Measurements from ENCODE around the gene ZNF652.

ZNF652 gene

GRCh38 chr17:49356320-49356719 is 5.7 kb downstream of the ZNF652 start:
- no peak for DNase-seq

- no peak for DNase-seq
Measured at GRCh38 chr17:49353607-49354006, 8.4 kb downstream of the ZNF652 start.

- no peak for DNase-seq
Measured at GRCh38 chr17:49352587-49353154, 9.4 kb downstream of the ZNF652 start.

GRCh38 chr17:49351572-49352140 is 10.4 kb downstream of the ZNF652 start:
- no peak for DNase-seq

- DNase-seq: no peak
Measured at GRCh38 chr17:49349541-49349940, 12.5 kb downstream of the ZNF652 start.

GRCh38 chr17:49344914-49345313 is 17.1 kb downstream of the ZNF652 start:
- DNase-seq: no peak

GRCh38 chr17:49343273-49343672 is 18.8 kb downstream of the ZNF652 start:
- DNase-seq: no peak

GRCh38 chr17:49342575-49342936 is 19.5 kb downstream of the ZNF652 start:
- no peak for DNase-seq

GRCh38 chr17:49341356-49341755 is 20.7 kb downstream of the ZNF652 start:
- no peak for DNase-seq

GRCh38 chr17:49339354-49339753 is 22.7 kb downstream of the ZNF652 start:
- no peak for DNase-seq

GRCh38 chr17:49338883-49339282 is 23.2 kb downstream of the ZNF652 start:
- peak in 1 of 2 experiments; percentile 27 for DNase-seq

GRCh38 chr17:49337884-49338283 is 24.2 kb downstream of the ZNF652 start:
- no peak for DNase-seq

- no peak for DNase-seq
Measured at GRCh38 chr17:49334744-49335512, 27.1 kb downstream of the ZNF652 start.

- no peak for DNase-seq
Measured at GRCh38 chr17:49333804-49334203, 28.2 kb downstream of the ZNF652 start.

- DNase-seq: no peak
Measured at GRCh38 chr17:49327835-49328784, 33.9 kb downstream of the ZNF652 start.

GRCh38 chr17:49325980-49326379 is 36.1 kb downstream of the ZNF652 start:
- DNase-seq: no peak

- no peak for DNase-seq
Measured at GRCh38 chr17:49318435-49318965, 43.5 kb downstream of the ZNF652 start.

GRCh38 chr17:49316889-49317675 is 45.0 kb downstream of the ZNF652 start:
- DNase-seq: no peak

GRCh38 chr17:49316258-49316570 is 45.8 kb downstream of the ZNF652 start:
- DNase-seq: peak in 1 of 2 experiments; percentile 89

GRCh38 chr17:49315551-49316257 is 46.3 kb downstream of the ZNF652 start:
- DNase-seq: peak; percentile 75 to 91

- no peak for DNase-seq
Measured at GRCh38 chr17:49312722-49313121, 49.3 kb downstream of the ZNF652 start.

GRCh38 chr17:49299996-49300395 is 62.1 kb downstream of the ZNF652 start:
- DNase-seq: no peak

Measured in NCI-H526 (cell line).